ENCODE measurements around the gene PACRG.

PACRG gene

GRCh38 chr6:162868397-162868796 is 140.6 kb downstream of the PACRG start:
- TF ChIP-seq CTCF (IDR thresholded peaks at IDR 0.05; ENCODE audit: low read depth, low read length): no peak
- no peak for DNase-seq (ENCODE audit: extremely low read depth, low read depth)

GRCh38 chr6:162871966-162872365 is 144.2 kb downstream of the PACRG start:
- no peak for TF ChIP-seq CTCF (IDR thresholded peaks at IDR 0.05; ENCODE audit: low read depth, low read length)

GRCh38 chr6:162873537-162873936 is 145.8 kb downstream of the PACRG start:
- no peak for DNase-seq (ENCODE audit: extremely low read depth, low read depth)
- no peak for TF ChIP-seq CTCF (IDR thresholded peaks at IDR 0.05; ENCODE audit: low read depth, low read length)

More at GRCh38 chr6:162871966-162872365, 144.2 kb downstream of the PACRG start:
- DNase-seq (ENCODE audit: extremely low read depth, low read depth): no peak

- DNase-seq (ENCODE audit: extremely low read depth, low read depth): no peak
- TF ChIP-seq CTCF (IDR thresholded peaks at IDR 0.05; ENCODE audit: low read depth, low read length): no peak
These were observed 147.3 kb downstream of the PACRG start for GRCh38 chr6:162875070-162875469.

- no peak for TF ChIP-seq CTCF (IDR thresholded peaks at IDR 0.05; ENCODE audit: low read depth, low read length)
These were observed 155.2 kb downstream of the PACRG start for GRCh38 chr6:162882801-162883481.

GRCh38 chr6:162887981-162888689 is 160.4 kb downstream of the PACRG start:
- TF ChIP-seq CTCF (IDR thresholded peaks at IDR 0.05; ENCODE audit: low read depth, low read length): no peak
- DNase-seq (ENCODE audit: extremely low read depth, low read depth): no peak

More at GRCh38 chr6:162882801-162883481, 155.2 kb downstream of the PACRG start:
- no peak for DNase-seq (ENCODE audit: extremely low read depth, low read depth)

GRCh38 chr6:162889303-162889702 is 161.5 kb downstream of the PACRG start:
- no peak for DNase-seq (ENCODE audit: extremely low read depth, low read depth)

More at GRCh38 chr6:162889303-162889702, 161.5 kb downstream of the PACRG start:
- no peak for TF ChIP-seq CTCF (IDR thresholded peaks at IDR 0.05; ENCODE audit: low read depth, low read length)

Measured in AG09319 (cell line).